GM23338 (cell line): ENCODE measurements around the gene CGNL1. TPM values are rescaled to one million over a fixed set of nuclear protein-coding genes. Genes with fewer than 3 reads are reported as not detected.
A peak's percentile ranks its signal among the peaks of the same experiment; 100 is the strongest.

Experiments
- ATAC-seq: fragments of 200-7000 bp; cut with Tn5 transposase; 3 replicates; pipeline ENCODE4 v1.9.1; 2020
- DNase-seq: peaks from one replicate; pipeline ENCODE4 v3.0.0-alpha.2; 2015; ENCODE audit warnings: low spot score
- H2AFZ ChIP-seq: fragments of 200-600 bp; sonication (generic); 2 replicates; pipeline ENCODE4 v1.8.0; 2016; ENCODE audit warnings: antibody characterized with exemption, mild to moderate bottlenecking, moderate library complexity
- H3F3A ChIP-seq: fragments of 200-600 bp; sonication (generic); replicated peaks from 2 replicates; pipeline ENCODE4 v1.8.0; 2017; ENCODE audit warnings: antibody characterized with exemption, mixed run types, low read depth
- H3K27ac ChIP-seq: fragments of 200-600 bp; sonication (generic); 2 replicates; pipeline ENCODE4 v1.6.1; 2016; ENCODE audit warnings: low read depth
- H3K27me3 ChIP-seq: fragments of 200-600 bp; sonication (generic); 2 replicates; pipeline ENCODE4 v1.8.0; 2016; ENCODE audit warnings: mild to moderate bottlenecking, mixed run types, moderate library complexity; ENCODE audit not compliant: insufficient read depth
- H3K36me3 ChIP-seq: fragments of 200-600 bp; sonication (generic); 2 replicates; pipeline ENCODE4 v1.8.0; 2016; ENCODE audit warnings: mild to moderate bottlenecking; ENCODE audit not compliant: insufficient read depth
- H3K4me1 ChIP-seq: fragments of 200-600 bp; sonication (generic); 2 replicates; pipeline ENCODE4 v1.8.0; 2016; ENCODE audit warnings: mild to moderate bottlenecking, moderate library complexity; ENCODE audit not compliant: insufficient read depth
- H3K4me2 ChIP-seq: fragments of 200-600 bp; sonication (generic); 2 replicates; pipeline ENCODE4 v1.7.1; 2017; ENCODE audit warnings: mixed run types
- H3K4me3 ChIP-seq: fragments of 200-600 bp; sonication (generic); 2 replicates; pipeline ENCODE4 v1.6.1; 2016; ENCODE audit warnings: mixed run types
- H3K79me2 ChIP-seq: fragments of 200-600 bp; sonication (generic); replicated peaks from 2 replicates; pipeline ENCODE4 v1.8.0; 2017; ENCODE audit warnings: mild to moderate bottlenecking; ENCODE audit not compliant: insufficient read depth
- H3K9me2 ChIP-seq: fragments of 200-600 bp; sonication (generic); 2 replicates; pipeline ENCODE4 v1.8.0; 2017; ENCODE audit not compliant: insufficient read depth
- H4K20me1 ChIP-seq: fragments of 200-600 bp; sonication (generic); replicated peaks from 2 replicates; pipeline ENCODE4 v1.8.0; 2017; ENCODE audit warnings: mild to moderate bottlenecking; ENCODE audit not compliant: insufficient read depth
- H3K27ac Mint-ChIP-seq: 2 replicates; pipeline ENCODE4 v1.8.0; 2020; ENCODE audit warnings: inconsistent platforms, mild to moderate bottlenecking, moderate library complexity, mixed read lengths
- H3K27me3 Mint-ChIP-seq: 3 replicates; pipeline ENCODE4 v1.8.0; 2022; ENCODE audit warnings: low read depth, mild to moderate bottlenecking, moderate library complexity, mixed read lengths, inconsistent platforms; ENCODE audit not compliant: insufficient read depth, poor library complexity
- H3K36me3 Mint-ChIP-seq: 3 replicates; pipeline ENCODE4 v1.8.0; 2021; ENCODE audit warnings: low read depth, mild to moderate bottlenecking, inconsistent platforms, moderate library complexity, mixed read lengths
- H3K4me1 Mint-ChIP-seq: 3 replicates; pipeline ENCODE4 v1.8.0; 2020; ENCODE audit warnings: mild to moderate bottlenecking, inconsistent platforms, mixed read lengths
- H3K4me3 Mint-ChIP-seq: 3 replicates; pipeline ENCODE4 v1.8.0; 2021; ENCODE audit warnings: moderate library complexity, mild to moderate bottlenecking, inconsistent platforms, mixed read lengths
- H3K9me3 Mint-ChIP-seq: 3 replicates; pipeline ENCODE4 v1.8.0; 2020; ENCODE audit warnings: moderate library complexity, mild to moderate bottlenecking, inconsistent platforms, mixed read lengths
- CTCF ChIP-seq, 2 experiments: fragments of 200-600 bp in 1 of 2; sonication (generic) in 1 of 2; conservative IDR thresholded peaks; 2 replicates each; pipeline versions ENCODE4 v1.5.1 to v1.6.1; 2016 to 2017; ENCODE audit warnings: antibody characterized with exemption in 2 of 2, low read depth in 2 of 2, mild to moderate bottlenecking in 2 of 2, moderate library complexity in 1 of 2
- ETS1 ChIP-seq: IDR thresholded peaks from 2 replicates; pipeline ENCODE4 v1.6.1; 2016; ENCODE audit warnings: antibody characterized with exemption
- EZH2 ChIP-seq: fragments of 200-600 bp; sonication (generic); IDR thresholded peaks from one replicate; pipeline ENCODE4 v1.8.0; 2017; ENCODE audit warnings: antibody characterized with exemption, mild to moderate bottlenecking, low read depth; ENCODE audit not compliant: unreplicated experiment
- EZH2phosphoT487 ChIP-seq: fragments of 200-600 bp; sonication (generic); IDR thresholded peaks from one replicate; pipeline ENCODE4 v1.8.1; 2018; ENCODE audit warnings: antibody characterized with exemption; ENCODE audit not compliant: unreplicated experiment
- JUNB ChIP-seq: IDR thresholded peaks from one replicate; pipeline ENCODE4 v1.6.1; 2016; ENCODE audit warnings: antibody characterized with exemption; ENCODE audit not compliant: unreplicated experiment
- POLR2AphosphoS5 ChIP-seq: IDR thresholded peaks from 2 replicates; pipeline ENCODE4 v1.6.1; 2016; ENCODE audit warnings: antibody characterized with exemption, low read depth
- ZNF114 ChIP-seq: fragments of 250-450 bp; sonication (Bioruptor Pico); IDR thresholded peaks from 2 replicates; pipeline ENCODE4 v1.5.0; 2020; ENCODE audit warnings: mild to moderate bottlenecking, moderate library complexity
- polyA plus RNA-seq: library from polyadenylated mRNA; unstranded; fragments of >200 nt; fragmentation: Nextera tagmentation; extraction: Ambion mirVana; gene quantifications from 2 replicates; pipeline ENCODE4 v1.2.1, GENCODE V29; 2016
- total RNA-seq: library from RNA; depleted of rRNA; stranded (reverse); fragments of >200 nt; shearing (Covaris generic); gene quantifications from 2 replicates; pipeline ENCODE4 v1.2.3, GENCODE V29; 2014
- TF ChIP-seq, protein P1 (sequence below): fragments of 250-450 bp; sonication (Bioruptor Pico); IDR thresholded peaks from 2 replicates; pipeline ENCODE4 v1.5.0; 2020; ENCODE audit warnings: mild to moderate bottlenecking, moderate library complexity

CGNL1 gene
- total and polyA plus RNA-seq, 2 experiments from 2014 or later, result 20.0 to 57.8 TPM

DNA sequence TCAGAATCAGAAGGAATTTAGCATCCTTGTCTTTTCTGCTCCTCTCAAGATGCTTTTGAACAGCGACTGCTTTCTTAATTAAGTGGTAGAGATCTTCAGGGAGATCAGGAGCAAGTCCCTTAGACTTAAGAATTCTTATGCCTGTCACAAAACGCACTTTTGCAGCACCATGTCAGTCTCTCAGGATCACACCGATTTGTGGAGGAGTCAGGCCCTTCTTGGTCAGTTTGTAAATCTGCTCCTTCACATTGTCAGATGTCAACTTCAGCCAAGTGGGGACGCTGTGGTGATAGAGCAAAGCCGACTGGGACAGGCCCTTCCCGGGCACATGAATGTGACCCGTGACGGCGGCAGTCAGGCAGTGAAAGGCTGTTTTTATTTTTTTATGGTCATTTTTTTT lies 179.7 kb downstream of the CGNL1 start:
- 0 out of 2 replicates have a peak, but pooled peaks cover under 1% of the 10 kb centered on the region for H3K9me2 ChIP-seq
- DNase-seq, result no peak
- no peak overlapping the region for H3K27ac ChIP-seq
- H2AFZ ChIP-seq, result no peak overlapping the region
- ATAC-seq, result no peak
- no peaks in the 10 kb centered on the region for H3K36me3 ChIP-seq
- H4K20me1 ChIP-seq, result no peaks in the 10 kb centered on the region
- H3K4me2 ChIP-seq, result no peak overlapping the region
- H3K27me3 Mint-ChIP-seq, result peaks cover 6% of the 10 kb centered on the region
- peaks cover 12% of the 10 kb centered on the region; the same call in 2 of the 3 replicates for H3K36me3 Mint-ChIP-seq
- TF ChIP-seq ETS1 (no peak), EZH2 (no peak), CTCF (conservative IDR thresholded peaks at IDR 0.05; ENCODE audit: low read depth in 2 of 2) (peak in 1 of 2 experiments; percentile 33; a peak in 2 of 4 replicates), JUNB (no peak)
- H3K4me1 ChIP-seq, result peaks cover 4% of the 10 kb centered on the region; the same call in 1 of the 2 replicates
- no peak overlapping the region for H3K4me3 ChIP-seq
- H3K9me3 Mint-ChIP-seq, result no peaks in the 10 kb centered on the region; the same call in 2 of the 3 replicates
- H3K4me3 Mint-ChIP-seq, result no peak overlapping the region
- no peaks in the 10 kb centered on the region for H3F3A ChIP-seq
- H3K27ac Mint-ChIP-seq, result no peak overlapping the region
- H3K27me3 ChIP-seq, result no peaks in the 10 kb centered on the region
- no peaks in the 10 kb centered on the region for H3K79me2 ChIP-seq
- H3K4me1 Mint-ChIP-seq, result peaks cover 29% of the 10 kb centered on the region

DNA sequence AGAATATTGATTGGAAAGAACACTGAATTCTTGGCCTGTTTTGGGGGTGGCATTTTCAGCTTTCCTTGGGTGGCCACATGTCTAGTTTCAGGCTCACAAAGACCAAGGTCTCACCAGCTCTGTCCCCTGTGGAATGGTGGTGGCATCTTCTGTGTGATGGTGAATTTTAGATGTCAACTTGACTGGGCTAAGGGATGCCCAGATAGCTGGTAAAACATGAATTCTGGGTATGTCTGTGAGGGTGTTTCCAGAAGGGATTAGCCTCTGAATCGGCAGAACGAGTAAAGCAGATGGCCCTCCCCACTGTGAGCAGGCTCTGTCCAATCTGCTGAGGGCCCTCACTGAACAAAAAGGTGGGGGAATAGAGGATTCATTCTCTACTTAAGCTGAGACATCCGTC lies 181.0 kb downstream of the CGNL1 start:
- Histone ChIP-seq H3K27me3 (no peaks in the 10 kb centered on the region), H2AFZ (no peak overlapping the region), H3K4me1 (0 out of 2 replicates have a peak, but pooled peaks cover under 1% of the 10 kb centered on the region), H3K4me2 (no peak overlapping the region), H3K4me3 (no peak overlapping the region), H3K79me2 (no peaks in the 10 kb centered on the region), H4K20me1 (no peaks in the 10 kb centered on the region; the same call in 1 of the 2 replicates), H3K9me2 (no peaks in the 10 kb centered on the region), H3F3A (no peaks in the 10 kb centered on the region), H3K36me3 (no peaks in the 10 kb centered on the region), H3K27ac (no peak overlapping the region)
- peaks cover 1% of the 10 kb centered on the region; the same call in 1 of the 3 replicates for H3K36me3 Mint-ChIP-seq
- H3K27ac Mint-ChIP-seq, result no peak overlapping the region
- ATAC-seq (no peak), DNase-seq (no peak)
- no peaks in the 10 kb centered on the region; the same call in 2 of the 3 replicates for H3K9me3 Mint-ChIP-seq
- H3K27me3 Mint-ChIP-seq, result peaks cover 4% of the 10 kb centered on the region
- peaks cover 17% of the 10 kb centered on the region for H3K4me1 Mint-ChIP-seq
- H3K4me3 Mint-ChIP-seq, result no peak overlapping the region
- TF ChIP-seq EZH2phosphoT487 (no peak), ETS1 (no peak), POLR2AphosphoS5 (no peak), JUNB (no peak), CTCF (conservative IDR thresholded peaks at IDR 0.05; ENCODE audit: low read depth in 2 of 2) (no peak), ZNF114 (no peak)
- TF ChIP-seq, protein P1, sequence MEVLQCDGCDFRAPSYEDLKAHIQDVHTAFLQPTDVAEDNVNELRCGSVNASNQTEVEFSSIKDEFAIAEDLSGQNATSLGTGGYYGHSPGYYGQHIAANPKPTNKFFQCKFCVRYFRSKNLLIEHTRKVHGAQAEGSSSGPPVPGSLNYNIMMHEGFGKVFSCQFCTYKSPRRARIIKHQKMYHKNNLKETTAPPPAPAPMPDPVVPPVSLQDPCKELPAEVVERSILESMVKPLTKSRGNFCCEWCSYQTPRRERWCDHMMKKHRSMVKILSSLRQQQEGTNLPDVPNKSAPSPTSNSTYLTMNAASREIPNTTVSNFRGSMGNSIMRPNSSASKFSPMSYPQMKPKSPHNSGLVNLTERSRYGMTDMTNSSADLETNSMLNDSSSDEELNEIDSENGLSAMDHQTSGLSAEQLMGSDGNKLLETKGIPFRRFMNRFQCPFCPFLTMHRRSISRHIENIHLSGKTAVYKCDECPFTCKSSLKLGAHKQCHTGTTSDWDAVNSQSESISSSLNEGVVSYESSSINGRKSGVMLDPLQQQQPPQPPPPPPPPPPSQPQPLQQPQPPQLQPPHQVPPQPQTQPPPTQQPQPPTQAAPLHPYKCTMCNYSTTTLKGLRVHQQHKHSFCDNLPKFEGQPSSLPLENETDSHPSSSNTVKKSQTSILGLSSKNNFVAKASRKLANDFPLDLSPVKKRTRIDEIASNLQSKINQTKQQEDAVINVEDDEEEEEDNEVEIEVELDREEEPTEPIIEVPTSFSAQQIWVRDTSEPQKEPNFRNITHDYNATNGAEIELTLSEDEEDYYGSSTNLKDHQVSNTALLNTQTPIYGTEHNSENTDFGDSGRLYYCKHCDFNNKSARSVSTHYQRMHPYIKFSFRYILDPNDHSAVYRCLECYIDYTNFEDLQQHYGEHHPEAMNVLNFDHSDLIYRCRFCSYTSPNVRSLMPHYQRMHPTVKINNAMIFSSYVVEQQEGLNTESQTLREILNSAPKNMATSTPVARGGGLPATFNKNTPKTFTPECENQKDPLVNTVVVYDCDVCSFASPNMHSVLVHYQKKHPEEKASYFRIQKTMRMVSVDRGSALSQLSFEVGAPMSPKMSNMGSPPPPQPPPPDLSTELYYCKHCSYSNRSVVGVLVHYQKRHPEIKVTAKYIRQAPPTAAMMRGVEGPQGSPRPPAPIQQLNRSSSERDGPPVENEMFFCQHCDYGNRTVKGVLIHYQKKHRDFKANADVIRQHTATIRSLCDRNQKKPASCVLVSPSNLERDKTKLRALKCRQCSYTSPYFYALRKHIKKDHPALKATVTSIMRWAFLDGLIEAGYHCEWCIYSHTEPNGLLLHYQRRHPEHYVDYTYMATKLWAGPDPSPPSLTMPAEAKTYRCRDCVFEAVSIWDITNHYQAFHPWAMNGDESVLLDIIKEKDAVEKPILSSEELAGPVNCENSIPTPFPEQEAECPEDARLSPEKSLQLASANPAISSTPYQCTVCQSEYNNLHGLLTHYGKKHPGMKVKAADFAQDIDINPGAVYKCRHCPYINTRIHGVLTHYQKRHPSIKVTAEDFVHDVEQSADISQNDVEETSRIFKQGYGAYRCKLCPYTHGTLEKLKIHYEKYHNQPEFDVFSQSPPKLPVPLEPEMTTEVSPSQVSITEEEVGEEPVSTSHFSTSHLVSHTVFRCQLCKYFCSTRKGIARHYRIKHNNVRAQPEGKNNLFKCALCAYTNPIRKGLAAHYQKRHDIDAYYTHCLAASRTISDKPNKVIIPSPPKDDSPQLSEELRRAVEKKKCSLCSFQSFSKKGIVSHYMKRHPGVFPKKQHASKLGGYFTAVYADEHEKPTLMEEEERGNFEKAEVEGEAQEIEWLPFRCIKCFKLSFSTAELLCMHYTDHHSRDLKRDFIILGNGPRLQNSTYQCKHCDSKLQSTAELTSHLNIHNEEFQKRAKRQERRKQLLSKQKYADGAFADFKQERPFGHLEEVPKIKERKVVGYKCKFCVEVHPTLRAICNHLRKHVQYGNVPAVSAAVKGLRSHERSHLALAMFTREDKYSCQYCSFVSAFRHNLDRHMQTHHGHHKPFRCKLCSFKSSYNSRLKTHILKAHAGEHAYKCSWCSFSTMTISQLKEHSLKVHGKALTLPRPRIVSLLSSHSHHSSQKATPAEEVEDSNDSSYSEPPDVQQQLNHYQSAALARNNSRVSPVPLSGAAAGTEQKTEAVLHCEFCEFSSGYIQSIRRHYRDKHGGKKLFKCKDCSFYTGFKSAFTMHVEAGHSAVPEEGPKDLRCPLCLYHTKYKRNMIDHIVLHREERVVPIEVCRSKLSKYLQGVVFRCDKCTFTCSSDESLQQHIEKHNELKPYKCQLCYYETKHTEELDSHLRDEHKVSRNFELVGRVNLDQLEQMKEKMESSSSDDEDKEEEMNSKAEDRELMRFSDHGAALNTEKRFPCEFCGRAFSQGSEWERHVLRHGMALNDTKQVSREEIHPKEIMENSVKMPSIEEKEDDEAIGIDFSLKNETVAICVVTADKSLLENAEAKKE (CRISPR knock-in tag), result no peak
